K562 (cell line): ENCODE measurements around the gene HHEX. TPM values are rescaled to one million over a fixed set of nuclear protein-coding genes. Genes with fewer than 3 reads are reported as not detected.

ENCODE experiments used
- ATAC-seq: fragments of 200-7000 bp; cut with Tn5 transposase; 3 replicates; pipeline ENCODE4 v1.9.1; 2020; ENCODE audit warnings: moderate library complexity
- BruUV-seq: library from RNA; stranded (reverse); fragments of 400-500 nt; replicated peaks from 2 replicates; lab custom pipeline; 2021; lab: Mats Ljungman, UMichigan
- CTCF ChIA-PET: fragments of 300-600 bp; formaldehyde crosslinking; extraction: SDS; loops from one replicate; lab custom pipeline; 2021; ENCODE audit warnings: low intra/inter-chr PET ratio; lab: Yijun Ruan, JAX
- POLR2A ChIA-PET: fragments of 300-600, 350-650 bp; sonication (Branson Sonifier 250); formaldehyde crosslinking; extraction: SDS; loops from one replicate; lab custom pipeline; 2021; ENCODE audit warnings: antibody characterized with exemption, inconsistent platforms; lab: Yijun Ruan, JAX
- DNase-seq, 4 experiments: peaks; one replicate each; pipeline versions ENCODE4 v3.0.0 to v3.0.0-alpha.2; 2011 to 2018; ENCODE audit warnings: low spot score in 3 of 4, mixed read lengths in 3 of 4; ENCODE audit errors: extremely low read depth in 1 of 4
- FAIRE-seq: peaks from 2 replicates; lab custom pipeline; 2011; peaks lifted over from hg19 to GRCh38; lab: Jason Lieb, UNC
- H2AFZ ChIP-seq: 2 replicates; pipeline ENCODE4 v1.6.0; 2011; ENCODE audit warnings: low read depth, low read length, control low read depth, inconsistent platforms
- H3K27ac ChIP-seq: fragments of 200-600 bp; 3 replicates; pipeline ENCODE4 v1.8.0; 2011; ENCODE audit warnings: low read depth, mild to moderate bottlenecking, control low read depth, inconsistent platforms, low read length, moderate library complexity, mixed read lengths; ENCODE audit errors: extremely low read depth
- H3K27me3 ChIP-seq, 2 experiments: fragments of 300-600 bp in 1 of 2; 2 replicates in 1 of 2; 3 replicates in 1 of 2; pipeline versions ENCODE4 v1.6.0 to v1.8.0; 2011; ENCODE audit warnings: inconsistent platforms in 2 of 2, low read length in 2 of 2, mild to moderate bottlenecking in 1 of 2, mixed read lengths in 1 of 2, moderate library complexity in 1 of 2; ENCODE audit not compliant: control insufficient read depth in 2 of 2, insufficient read depth in 2 of 2
- H3K36me3 ChIP-seq: fragments of 300-600 bp; 3 replicates; pipeline ENCODE4 v1.8.0; 2011; ENCODE audit warnings: mild to moderate bottlenecking, low read length, inconsistent platforms; ENCODE audit not compliant: control insufficient read depth, insufficient read depth
- H3K4me1 ChIP-seq, 2 experiments: fragments of 200-600 bp in 1 of 2; replicated peaks in 1 of 2; 2 replicates in 1 of 2; 3 replicates in 1 of 2; pipeline versions ENCODE4 v1.5.1 to v1.8.0; 2011; ENCODE audit warnings: inconsistent platforms in 2 of 2, low read length in 2 of 2, mild to moderate bottlenecking in 1 of 2, mixed read lengths in 1 of 2, moderate library complexity in 1 of 2; ENCODE audit not compliant: control insufficient read depth in 2 of 2, insufficient read depth in 2 of 2
- H3K4me2 ChIP-seq: 2 replicates; pipeline ENCODE4 v1.6.1; 2011; ENCODE audit warnings: low read length, control low read depth, inconsistent platforms, mixed read lengths; ENCODE audit not compliant: insufficient read depth
- H3K4me3 ChIP-seq: fragments of 200-600 bp; sonication (generic), shearing (Covaris generic); 2 replicates; pipeline ENCODE4 v1.5.1; 2016; ENCODE audit warnings: control low read depth, inconsistent platforms
- H3K79me2 ChIP-seq: fragments of 200-600 bp; 3 replicates; pipeline ENCODE4 v1.8.0; 2011; ENCODE audit warnings: low read length, inconsistent platforms; ENCODE audit not compliant: control insufficient read depth, insufficient read depth
- H3K9ac ChIP-seq, 2 experiments: 2 replicates each; pipeline versions ENCODE4 v1.6.0 to v1.6.1; 2011; ENCODE audit warnings: low read depth in 2 of 2, low read length in 2 of 2, control low read depth in 1 of 2, inconsistent platforms in 1 of 2, mild to moderate bottlenecking in 1 of 2, mixed read lengths in 1 of 2; ENCODE audit not compliant: insufficient read depth in 1 of 2
- H3K9me1 ChIP-seq: one replicate; pipeline ENCODE4 v1.6.0; 2011; ENCODE audit warnings: inconsistent platforms, mild to moderate bottlenecking, low read length, moderate library complexity; ENCODE audit not compliant: control insufficient read depth, insufficient read depth
- H3K9me3 ChIP-seq: replicated peaks from 2 replicates; pipeline ENCODE4 v1.5.1; 2011; ENCODE audit warnings: low read depth, low read length, inconsistent platforms; ENCODE audit not compliant: control insufficient read depth, insufficient read depth
- H4K20me1 ChIP-seq: replicated peaks from 2 replicates; pipeline ENCODE4 v1.6.1; 2011; ENCODE audit warnings: low read length, inconsistent platforms, mixed read lengths; ENCODE audit not compliant: control insufficient read depth, insufficient read depth
- ATF1 ChIP-seq, 2 experiments: fragments of 450-650 bp in 1 of 2; IDR thresholded peaks; 2 replicates each; pipeline ENCODE4 v1.6.1; 2016; ENCODE audit warnings: missing compliant biosample characterization in 1 of 2, missing genetic modification characterization in 1 of 2
- BCOR ChIP-seq: fragments of 450-650 bp; IDR thresholded peaks from 2 replicates; pipeline ENCODE4 v1.6.1; 2016
- CREBBP ChIP-seq: IDR thresholded peaks from one replicate; pipeline ENCODE4 v1.6.1; 2012; ENCODE audit warnings: low read depth, mild to moderate bottlenecking, control low read depth, inconsistent platforms, low read length
- HIVEP1 ChIP-seq: fragments of 250-450 bp; sonication (Bioruptor Pico); IDR thresholded peaks from 2 replicates; pipeline ENCODE4 v1.4.0; 2020; ENCODE audit warnings: mild to moderate bottlenecking
- NCOA2 ChIP-seq, 2 experiments: fragments of 450-650 bp; IDR thresholded peaks; 2 replicates each; pipeline ENCODE4 v1.6.1; 2018; ENCODE audit warnings: mild to moderate bottlenecking in 2 of 2, moderate library complexity in 1 of 2; ENCODE audit not compliant: partially characterized antibody in 2 of 2
- RBM25 ChIP-seq: fragments of 200-400 bp; formaldehyde crosslinking; IDR thresholded peaks from 2 replicates; pipeline ENCODE4 v1.6.1; 2018; ENCODE audit warnings: low read length, low read depth, moderate library complexity; ENCODE audit not compliant: severe bottlenecking
- ZFP36 ChIP-seq: fragments of 150-350 bp; IDR thresholded peaks from 2 replicates; pipeline ENCODE4 v1.6.1; 2018; ENCODE audit warnings: low read length, low read depth; ENCODE audit not compliant: partially characterized antibody
- ZKSCAN1 ChIP-seq: fragments of 150-350 bp; IDR thresholded peaks from 2 replicates; pipeline ENCODE4 v1.6.1; 2016; ENCODE audit warnings: low read depth, low read length
- ZNF436 ChIP-seq: fragments of 250-450, 450-650 bp; sonication (Bioruptor Pico); formaldehyde crosslinking; IDR thresholded peaks from 2 replicates; pipeline ENCODE4 v1.7.0; 2020; ENCODE audit warnings: mild to moderate bottlenecking
- ZNF507 ChIP-seq: conservative IDR thresholded peaks from 2 replicates; pipeline ENCODE4 v1.6.1; 2017; ENCODE audit warnings: missing genetic modification characterization, missing compliant biosample characterization
- ZNF696 ChIP-seq: fragments of 250-450 bp; sonication (Bioruptor Pico); conservative IDR thresholded peaks from 2 replicates; pipeline ENCODE4 v1.4.0; 2020; ENCODE audit warnings: mild to moderate bottlenecking, moderate library complexity
- WGBS: fragments of 100-300 bp; shearing (Covaris generic); methylation state at CpG from one replicate; pipeline ENCODE4 v1.1.6; 2016; ENCODE audit warnings: low coverage, mixed read lengths; ENCODE audit not compliant: insufficient coverage; ENCODE audit errors: missing lambda C conversion rate; 5-methylcytosine and 5-hydroxymethylcytosine counted together
- in situ Hi-C: fragments of 300-500 bp; cut with MboI; formaldehyde crosslinking; loops from 4 replicates; pipeline ENCODE4 v1.15.0; 2018; ENCODE audit warnings: inconsistent platforms, mixed read lengths
- intact Hi-C: fragments of 100-400 bp; cut with micrococcal nuclease; formaldehyde crosslinking; loops from 2 replicates; pipeline ENCODE4 v1.14.2; 2022
- polyA plus RNA-seq, 8 experiments: library from polyadenylated mRNA; depleted of rRNA in 4 of 8; stranded (reverse) in 5 of 8; unstranded in 3 of 8; fragments of >200 nt; fragmentation: Nextera tagmentation in 2 of 8; fragmentation: Illumina TruSeq in 1 of 8; extraction: Ambion mirVana in 2 of 8; extraction: Trizol in 1 of 8; gene quantifications; 2 replicates each; pipeline versions ENCODE4 v1.2.1 to v1.2.3, GENCODE V29; 2011 to 2014; ENCODE audit warnings: inconsistent platforms in 1 of 8, missing spikeins in 1 of 8
- total RNA-seq, 7 experiments: library from RNA; depleted of rRNA in 6 of 7; stranded (reverse); fragments of >200 nt in 6 of 7; fragmentation: Illumina TruSeq in 2 of 7; extraction: Trizol in 2 of 7; gene quantifications; 2 replicates each; pipeline versions ENCODE4 v1.2.1 to v1.2.3, GENCODE V29; 2011 to 2021; ENCODE audit warnings: low replicate concordance in 1 of 7

HHEX gene
- total and polyA plus RNA-seq, 9 of the 15 experiments (the other 6 are each of a cell fraction or from before 2014, with no cell fraction given), result 37.2 to 133 (median 80.2) TPM

DNA sequence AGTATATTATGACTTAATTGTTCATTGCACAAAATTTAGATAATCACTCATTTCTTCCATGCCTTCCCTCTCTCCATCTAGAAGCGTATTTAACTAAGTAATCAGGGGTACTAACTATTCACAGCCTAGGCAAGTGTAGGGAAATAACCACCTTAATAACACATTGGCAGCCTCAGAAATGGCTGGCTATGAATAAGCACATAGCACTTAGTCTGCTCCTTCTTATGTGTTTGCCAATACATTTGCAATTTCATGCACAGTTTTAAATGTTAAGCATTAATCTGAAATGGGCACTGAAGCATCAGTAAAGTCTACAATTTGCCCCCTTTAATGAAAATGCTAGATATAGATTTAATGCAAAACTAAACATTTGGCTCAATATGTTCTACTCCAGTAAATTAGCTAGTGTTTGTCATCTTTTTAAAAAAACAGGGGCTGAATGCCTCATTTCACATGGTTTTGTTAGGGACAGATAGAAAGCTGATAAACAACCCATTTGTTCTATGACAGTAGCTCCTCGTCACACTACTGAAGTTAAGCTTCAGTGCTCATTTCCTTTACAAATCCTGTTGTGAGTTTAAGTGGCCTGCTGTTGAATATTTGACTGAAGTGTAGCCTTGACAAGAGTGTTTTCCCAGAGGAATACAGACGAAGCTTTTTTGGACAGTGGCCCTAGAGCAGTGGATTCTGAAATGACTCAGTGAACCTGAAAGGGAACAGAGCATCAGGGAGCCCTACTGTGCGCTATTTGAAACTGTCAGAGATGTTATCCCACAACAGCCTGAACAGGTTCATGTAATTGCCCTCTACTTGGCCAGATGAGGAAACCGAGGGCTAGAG lies 30.5 kb downstream of the HHEX start:
- H3K9ac ChIP-seq, result no peak overlapping the region
- H3K4me2 ChIP-seq, result no peak overlapping the region
- TF ChIP-seq HIVEP1 (CRISPR knock-in tag), result no peak
- TF ChIP-seq ZKSCAN1, result peak; percentile 96
- 49% methylated on average over 5 of the region's 5 CpGs for WGBS
- intact Hi-C loops, result no loop called here
- H3K4me1 ChIP-seq, result peaks cover 0 to 5% of the 10 kb centered on the region in 2 experiments; a peak in 1 of 5 replicates
- no peaks in the 10 kb centered on the region for H3K9me3 ChIP-seq
- CTCF ChIA-PET, result no interaction called here
- FAIRE-seq (peak; percentile 42), ATAC-seq (no peak; the same call in 2 of the 3 replicates), DNase-seq (no peak)
- no peaks in the 10 kb centered on the region for H4K20me1 ChIP-seq
- H3K27me3 ChIP-seq, result no peaks in the 10 kb centered on the region
- in situ Hi-C loops, result no loop called here
- POLR2A ChIA-PET, result interaction anchor here (0.6 to 1.2 kb wide), 5 partner anchors 8 to 182 kb away, joined by 3 to 4 read pairs (median 3); no protein-coding TSS in a partner anchor
- no peak overlapping the region for H3K27ac ChIP-seq
- no peaks in the 10 kb centered on the region for H3K36me3 ChIP-seq
- peak overlapping the region; percentile 20 for H2AFZ ChIP-seq
- no peaks in the 10 kb centered on the region for H3K79me2 ChIP-seq
- H3K4me3 ChIP-seq, result no peak overlapping the region
- no TSS peak for BruUV-seq
- no peaks in the 10 kb centered on the region for H3K9me1 ChIP-seq

DNA sequence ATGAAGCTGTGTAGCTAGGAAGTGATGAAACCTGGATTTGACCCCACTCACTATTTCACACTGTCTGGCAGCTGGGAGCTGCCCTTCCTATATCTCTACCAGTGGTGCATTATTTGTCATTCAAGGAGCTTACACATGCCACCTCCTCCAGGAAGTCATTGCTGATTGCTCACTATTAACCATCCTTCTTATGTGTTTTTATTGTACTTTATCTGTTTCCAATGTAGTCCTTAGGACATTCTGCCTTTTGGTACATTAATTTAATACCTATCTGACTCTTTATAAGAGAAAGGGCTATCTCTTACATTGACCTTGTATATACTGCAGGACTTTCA lies 31.0 kb downstream of the HHEX start:
- no peak overlapping the region for H3K27ac ChIP-seq
- no peak overlapping the region for H2AFZ ChIP-seq
- ChIA-PET CTCF (no interaction called here), POLR2A (interaction anchor here (0.7 to 1.0 kb wide), 3 partner anchors 9 to 35 kb away, joined by 3 to 4 read pairs (median 3); no protein-coding TSS in a partner anchor)
- no peaks in the 10 kb centered on the region for H4K20me1 ChIP-seq
- peaks cover 0 to 5% of the 10 kb centered on the region in 2 experiments; a peak in 1 of 5 replicates for H3K4me1 ChIP-seq
- H3K36me3 ChIP-seq, result no peaks in the 10 kb centered on the region
- intact Hi-C loops (no loop called here), in situ Hi-C loops (no loop called here)
- BruUV-seq, result no TSS peak
- H3K4me2 ChIP-seq, result no peak overlapping the region
- DNase-seq (no peak), FAIRE-seq (no peak), ATAC-seq (peak; percentile 28; the same call in 1 of the 3 replicates)
- H3K79me2 ChIP-seq, result no peaks in the 10 kb centered on the region
- no peaks in the 10 kb centered on the region for H3K27me3 ChIP-seq
- H3K9me1 ChIP-seq, result no peaks in the 10 kb centered on the region
- no peak for TF ChIP-seq NCOA2 (IDR thresholded peaks at IDR 0.05; ENCODE audit: partially characterized antibody in 2 of 2)
- TF ChIP-seq CREBBP, result no peak
- no peak for TF ChIP-seq ZNF696 (CRISPR knock-in tag)
- peak; percentile 49 for TF ChIP-seq RBM25
- TF ChIP-seq ZFP36, result peak; percentile 93
- TF ChIP-seq HIVEP1 (CRISPR knock-in tag), result no peak
- no peak for TF ChIP-seq ATF1 (CRISPR knock-in tag; IDR thresholded peaks at IDR 0.05)
- no peak for TF ChIP-seq ATF1 (tag; IDR thresholded peaks at IDR 0.05)
- TF ChIP-seq BCOR, result 0 out of 2 replicates have a peak, but pooled peaks have one; percentile 11
- TF ChIP-seq ZNF436 (CRISPR knock-in tag), result 0 out of 2 replicates have a peak, but pooled peaks have one; percentile 36
- no peak for TF ChIP-seq ZNF507 (tag)
- no peak overlapping the region for H3K4me3 ChIP-seq
- no peaks in the 10 kb centered on the region for H3K9me3 ChIP-seq
- no peak overlapping the region for H3K9ac ChIP-seq
